GM10266 (cell line): ENCODE results near the gene SNAP47.

Source experiments
- DNase-seq: peaks from one replicate; pipeline ENCODE4 v3.0.0; 2012; ENCODE audit errors: extremely low spot score
- TF ChIP-seq, protein P1 (sequence below): IDR thresholded peaks from 2 replicates; pipeline ENCODE4 v1.5.1; 2012; ENCODE audit warnings: mild to moderate bottlenecking, low read depth; ENCODE audit not compliant: control insufficient read depth, insufficient read depth; ENCODE audit errors: missing control alignments

The SNAP47 gene

DNA sequence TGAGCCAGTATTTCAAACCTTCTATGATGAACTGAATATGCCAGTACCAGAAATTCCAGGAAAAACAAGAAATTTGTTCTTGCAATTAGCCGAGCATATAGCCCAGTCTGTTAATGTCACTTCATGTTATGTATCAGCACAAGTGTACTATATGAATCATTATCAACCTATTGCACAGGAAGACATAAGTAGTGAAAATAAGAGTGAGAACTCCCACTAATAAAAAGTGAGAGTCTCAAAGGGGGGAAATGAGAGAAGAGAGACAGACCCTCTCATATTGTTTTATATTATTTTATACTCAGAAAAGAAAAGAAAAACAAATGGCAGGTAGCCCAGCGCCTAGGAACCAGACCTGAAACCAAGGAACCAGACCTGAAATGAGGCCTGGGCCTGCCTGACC, 16.3 kb upstream of the SNAP47 start:
- TF ChIP-seq, protein P1, sequence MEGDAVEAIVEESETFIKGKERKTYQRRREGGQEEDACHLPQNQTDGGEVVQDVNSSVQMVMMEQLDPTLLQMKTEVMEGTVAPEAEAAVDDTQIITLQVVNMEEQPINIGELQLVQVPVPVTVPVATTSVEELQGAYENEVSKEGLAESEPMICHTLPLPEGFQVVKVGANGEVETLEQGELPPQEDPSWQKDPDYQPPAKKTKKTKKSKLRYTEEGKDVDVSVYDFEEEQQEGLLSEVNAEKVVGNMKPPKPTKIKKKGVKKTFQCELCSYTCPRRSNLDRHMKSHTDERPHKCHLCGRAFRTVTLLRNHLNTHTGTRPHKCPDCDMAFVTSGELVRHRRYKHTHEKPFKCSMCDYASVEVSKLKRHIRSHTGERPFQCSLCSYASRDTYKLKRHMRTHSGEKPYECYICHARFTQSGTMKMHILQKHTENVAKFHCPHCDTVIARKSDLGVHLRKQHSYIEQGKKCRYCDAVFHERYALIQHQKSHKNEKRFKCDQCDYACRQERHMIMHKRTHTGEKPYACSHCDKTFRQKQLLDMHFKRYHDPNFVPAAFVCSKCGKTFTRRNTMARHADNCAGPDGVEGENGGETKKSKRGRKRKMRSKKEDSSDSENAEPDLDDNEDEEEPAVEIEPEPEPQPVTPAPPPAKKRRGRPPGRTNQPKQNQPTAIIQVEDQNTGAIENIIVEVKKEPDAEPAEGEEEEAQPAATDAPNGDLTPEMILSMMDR: no peak
- DNase-seq: no peak

DNA sequence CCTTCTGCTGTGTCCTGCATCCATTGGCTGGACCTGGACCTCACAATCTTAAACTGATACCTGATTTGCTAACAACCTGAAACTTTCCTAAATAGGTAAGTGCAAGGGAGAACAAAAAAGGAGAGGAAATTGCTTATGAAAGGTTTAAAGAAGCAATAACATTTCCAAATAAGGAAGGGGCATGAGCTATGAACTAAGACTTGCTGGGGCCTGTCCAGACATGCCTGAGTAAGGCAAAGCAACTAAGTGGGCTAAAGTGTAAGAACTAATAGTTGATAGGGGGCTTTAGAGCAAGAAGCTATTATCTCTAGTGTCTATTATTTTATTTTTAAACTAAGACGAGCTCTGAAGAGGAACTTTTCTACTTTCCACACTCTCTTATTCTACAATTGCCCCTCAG, 11.8 kb upstream of the SNAP47 start:
- TF ChIP-seq, protein P1: no peak

DNA sequence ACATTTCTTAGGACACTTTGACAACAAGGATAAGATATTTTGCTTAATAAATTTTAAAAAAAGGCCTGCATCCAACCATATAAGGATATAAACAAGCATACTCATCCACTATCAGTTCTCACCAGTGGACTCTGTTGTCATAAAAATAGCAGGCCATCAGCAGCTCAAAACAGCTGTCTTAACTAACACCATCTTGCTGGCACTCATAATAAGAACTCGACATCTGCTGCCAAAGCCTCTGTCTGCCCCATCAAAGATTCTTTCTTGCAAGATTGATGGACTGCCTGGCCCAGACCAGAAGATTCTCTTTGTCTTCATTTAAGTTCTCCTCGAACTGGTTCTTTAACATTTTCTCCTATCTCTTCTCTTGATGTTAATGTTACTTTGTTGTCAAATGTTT, 10.2 kb upstream of the SNAP47 start:
- TF ChIP-seq, protein P1: no peak
- no peak for DNase-seq

More for the DNA sequence above, 11.8 kb upstream of the SNAP47 start:
- no peak for DNase-seq

DNA sequence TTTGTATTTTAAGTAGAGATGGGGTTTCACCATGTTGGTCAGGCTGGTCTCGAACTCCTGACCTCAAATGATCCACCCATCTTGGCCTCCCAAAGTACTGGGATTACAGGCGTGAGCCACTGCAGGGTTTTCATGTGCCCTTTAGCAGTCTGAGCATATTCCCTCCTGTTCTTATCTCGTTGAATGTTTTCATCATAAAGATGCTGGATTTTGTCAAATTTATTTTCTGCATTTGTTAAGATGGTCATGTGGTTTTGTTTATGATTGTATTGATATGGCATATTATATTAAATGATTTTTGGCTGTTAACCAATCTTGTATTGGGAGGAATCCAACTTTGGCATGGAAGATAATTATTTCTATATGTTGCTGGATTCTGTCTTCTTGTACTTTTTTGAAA, 8.9 kb upstream of the SNAP47 start:
- DNase-seq: no peak
- TF ChIP-seq, protein P1: no peak

DNA sequence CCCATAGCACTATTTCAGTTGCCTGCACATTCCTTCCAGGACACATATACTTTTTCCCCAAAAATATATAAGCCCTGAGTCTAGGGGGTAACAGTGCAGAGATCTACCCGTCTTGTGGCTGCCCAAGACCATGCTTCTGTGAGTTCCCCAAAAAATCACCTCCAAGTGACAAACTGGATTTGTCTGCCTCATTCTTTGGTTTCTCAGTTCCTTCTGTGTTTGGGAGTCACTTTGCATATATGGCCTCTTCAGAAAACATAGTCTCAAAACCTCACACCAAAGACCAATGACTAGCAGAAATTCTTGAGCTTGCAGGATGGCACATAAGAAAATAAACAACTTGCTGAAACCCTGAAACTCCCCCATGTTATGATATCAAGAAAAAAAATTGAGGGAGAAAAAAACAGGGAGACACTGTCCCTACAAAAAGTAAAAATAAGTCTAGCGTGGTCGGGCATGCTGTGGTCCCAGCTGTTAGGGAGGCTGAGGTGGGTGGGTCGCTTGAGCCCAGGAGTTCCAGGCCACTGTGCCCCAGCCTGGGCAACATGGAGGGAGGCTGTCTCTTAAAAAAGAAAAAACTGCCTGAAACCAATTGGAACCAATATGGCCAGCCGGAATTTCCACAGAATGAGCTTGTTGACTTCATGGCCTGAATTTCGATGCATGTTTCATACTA, 8.2 kb upstream of the SNAP47 start:
- TF ChIP-seq, protein P1: no peak
- no peak for DNase-seq

DNA sequence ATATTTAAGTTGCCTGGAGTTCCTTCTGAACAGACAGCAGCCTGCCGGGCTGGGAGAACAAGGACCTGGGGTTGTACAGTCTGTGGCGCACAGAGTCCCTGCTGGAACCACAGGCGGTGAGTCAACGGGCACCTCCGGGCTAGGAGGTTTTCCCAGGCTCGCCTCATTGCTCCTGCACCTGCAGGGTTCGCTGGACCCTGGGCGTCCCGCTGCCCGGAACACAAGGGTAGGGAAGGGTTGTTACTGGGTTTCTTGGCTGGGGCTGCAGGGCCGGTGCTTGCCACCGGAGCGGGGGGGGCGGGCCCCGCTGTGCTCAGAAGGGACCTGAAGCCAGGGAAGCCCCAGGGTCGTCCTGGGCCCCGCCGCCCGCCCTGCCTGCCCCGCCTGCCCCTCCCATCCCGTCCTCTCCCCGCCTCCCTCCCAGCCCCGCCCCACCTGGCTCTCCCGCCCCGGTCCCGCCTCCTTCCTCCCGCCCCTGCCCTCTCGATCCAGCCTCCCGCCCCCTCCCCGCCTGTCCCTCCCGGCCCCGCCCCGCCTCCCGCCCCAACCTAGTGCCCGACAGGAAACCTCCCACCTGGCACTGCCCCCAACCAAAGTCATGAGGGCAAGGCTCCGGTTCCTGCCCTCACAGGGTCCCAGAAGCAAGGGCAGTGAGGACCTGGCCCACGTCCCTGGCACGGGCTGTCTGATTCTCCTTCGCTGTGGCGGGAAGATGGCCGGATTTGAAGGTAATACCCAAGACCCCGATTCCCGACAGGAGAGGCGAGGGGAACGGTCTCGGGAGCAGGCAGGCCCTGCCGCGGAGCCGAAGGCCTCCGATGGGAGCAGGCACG, 7.0 kb upstream of the SNAP47 start:
- TF ChIP-seq, protein P1: no peak
- peak; percentile 92 for DNase-seq

DNA sequence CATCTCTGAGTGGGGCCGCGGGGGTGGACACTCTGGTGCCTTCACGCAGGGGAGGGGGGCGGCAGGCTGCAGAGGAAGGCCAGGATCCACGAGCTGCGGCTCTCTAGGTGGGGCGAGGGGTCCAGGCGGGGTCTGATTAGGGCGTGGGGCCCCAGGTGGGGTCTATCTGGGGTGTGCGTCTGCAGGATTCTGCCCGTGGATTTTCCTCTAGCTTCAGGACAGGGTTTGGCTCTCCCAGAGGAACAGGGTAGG, 6.4 kb upstream of the SNAP47 start:
- TF ChIP-seq, protein P1: no peak
- DNase-seq: no peak
